Mucosa of gallbladder (tissue), 1 donor: Measurements from ENCODE around the gene PLS1. TPM values are rescaled to one million over a fixed set of nuclear protein-coding genes. Genes with fewer than 3 reads are reported as not detected.

Experiments used
- total RNA-seq: library from RNA; stranded (reverse); gene quantifications from one replicate; pipeline ENCODE4 v1.2.1, GENCODE V29; 2021
- donor health status: DM: no; HTN: no; CAD: no.

The PLS1 gene
- total RNA-seq, 1 donor from 2014 or later: 81.0 TPM

Other genes starting within 250 kb of the PLS1 start
- gene XRN1, start 148.4 kb upstream of the PLS1 start, total RNA-seq: 35.3 TPM
- 21.8 TPM for gene ATR, start 17.7 kb upstream of the PLS1 start, total RNA-seq
- gene TRPC1, start 127.6 kb downstream of the PLS1 start, total RNA-seq: 9.9 TPM